ENCODE data around the gene CYRIA. TPM values are rescaled to one million over a fixed set of nuclear protein-coding genes. Genes with fewer than 3 reads are reported as not detected.
A peak's percentile ranks its signal among the peaks of the same experiment; 100 is the strongest.

CYRIA gene
- 0.15 TPM for polyA plus RNA-seq (2012; ENCODE audit: low read depth, missing spikeins)

DNA sequence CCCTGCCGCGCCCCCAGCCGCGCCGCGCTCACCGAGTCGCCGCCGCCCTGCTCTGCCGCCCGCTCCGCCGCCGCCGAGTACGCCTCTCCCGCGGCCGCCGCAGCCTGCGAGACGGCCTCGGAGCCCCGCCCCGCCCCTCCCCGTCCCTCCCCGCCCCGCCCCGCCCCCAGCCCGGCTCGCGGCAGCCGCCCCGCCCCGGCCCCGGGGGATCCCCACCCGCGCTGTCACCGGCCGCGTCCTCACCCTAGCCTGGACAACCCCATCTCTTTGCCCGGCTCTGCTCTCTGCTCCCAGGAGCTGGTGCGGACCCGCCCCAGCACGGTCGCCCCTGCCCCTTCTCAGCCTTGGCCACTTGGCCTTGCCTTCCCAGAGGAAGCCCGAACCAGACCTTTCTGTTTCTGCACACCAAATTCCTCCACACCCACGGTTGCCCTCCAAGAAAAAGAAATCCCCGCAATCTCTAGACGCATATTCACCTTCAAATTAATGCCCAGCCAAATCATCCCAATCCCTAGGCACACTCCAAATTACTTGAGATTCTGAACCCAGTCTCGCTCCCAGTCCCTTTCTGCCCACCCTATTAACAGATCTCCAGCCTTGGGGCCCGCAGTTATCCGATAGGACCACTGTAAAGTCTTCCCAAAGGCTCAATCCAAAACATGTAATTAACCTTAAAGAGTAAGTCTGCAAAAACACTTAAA is at the start of gene CYRIA:
Gene CYRIA, minus strand, starts transcription at position 87 of the 701 bp plus-strand sequence. CDS start 77,715 bp downstream, outside the sequence.
- TF ChIP-seq POU2F2 (IDR thresholded peaks at IDR 0.05; ENCODE audit: low read depth, low read length) (no peak), PAX5 (IDR thresholded peaks at IDR 0.05; ENCODE audit: insufficient read depth, low read length, severe bottlenecking) (no peak), SPI1 (IDR thresholded peaks at IDR 0.05; ENCODE audit: low read depth, low read length) (no peak), POLR2A (IDR thresholded peaks at IDR 0.05; ENCODE audit: low read depth, low read length) (no peak), TAF1 (IDR thresholded peaks at IDR 0.05; ENCODE audit: low read depth, low read length) (no peak), POLR2AphosphoS5 (IDR thresholded peaks at IDR 0.05; ENCODE audit: low read depth, low read length) (no peak)
- FAIRE-seq (no peak), DNase-seq (ENCODE audit: insufficient read length, low spot score) (peak; percentile 28)

DNA sequence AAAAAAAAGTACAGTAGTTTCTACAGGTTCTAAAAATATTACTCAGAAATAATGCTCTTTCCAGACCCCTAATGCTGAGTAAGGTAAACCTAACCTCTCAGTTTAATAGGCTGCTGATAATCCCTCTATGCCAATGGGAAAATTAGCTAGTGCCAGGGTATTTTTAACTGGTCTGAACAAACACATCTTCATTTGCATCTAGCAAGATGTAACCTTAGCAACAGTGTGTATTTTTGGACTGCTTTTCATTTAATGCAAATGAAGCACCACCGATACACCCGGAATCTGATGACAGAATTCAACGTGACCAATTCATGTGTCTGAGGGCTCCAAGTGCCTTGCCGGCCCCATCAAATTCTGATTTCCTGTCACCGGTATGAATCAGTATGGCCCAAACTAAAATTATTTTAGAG is 47.4 kb upstream of the CYRIA start:
- FAIRE-seq (no peak), DNase-seq (ENCODE audit: insufficient read length, low spot score) (no peak)
- TF ChIP-seq PAX5 (IDR thresholded peaks at IDR 0.05; ENCODE audit: insufficient read depth, low read length, severe bottlenecking) (no peak), TAF1 (IDR thresholded peaks at IDR 0.05; ENCODE audit: low read depth, low read length) (no peak)

GRCh38 chr2:16709769-16710168 is 44.1 kb upstream of the CYRIA start:
- FAIRE-seq, result no peak
- TF ChIP-seq SPI1 (IDR thresholded peaks at IDR 0.05; ENCODE audit: low read depth, low read length) (no peak), POU2F2 (IDR thresholded peaks at IDR 0.05; ENCODE audit: low read depth, low read length) (no peak), POLR2AphosphoS5 (IDR thresholded peaks at IDR 0.05; ENCODE audit: low read depth, low read length) (no peak), POLR2A (IDR thresholded peaks at IDR 0.05; ENCODE audit: low read depth, low read length) (no peak), TAF1 (IDR thresholded peaks at IDR 0.05; ENCODE audit: low read depth, low read length) (no peak), PAX5 (IDR thresholded peaks at IDR 0.05; ENCODE audit: insufficient read depth, low read length, severe bottlenecking) (no peak)
- no peak for DNase-seq (ENCODE audit: insufficient read length, low spot score)

DNA sequence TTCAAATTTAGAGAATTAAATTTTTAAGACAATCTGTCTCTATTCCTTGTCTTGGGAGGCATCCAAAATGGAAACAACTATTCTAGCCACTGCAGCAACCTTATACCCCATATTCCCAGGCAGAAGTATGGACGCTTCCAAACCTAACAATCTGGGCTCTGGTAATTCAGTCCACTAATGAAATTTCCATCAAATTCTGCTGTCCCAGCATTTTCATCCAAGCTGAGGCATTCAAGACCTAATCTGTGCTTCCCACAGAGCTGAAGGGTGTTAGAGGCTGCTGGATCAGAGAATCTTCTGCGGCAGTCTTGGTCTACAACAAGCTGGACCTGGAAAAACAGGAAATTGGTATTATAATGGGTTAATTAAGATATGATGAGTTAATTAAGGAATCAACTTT is 42.5 kb upstream of the CYRIA start:
- DNase-seq (ENCODE audit: insufficient read length, low spot score), result no peak
- TF ChIP-seq PAX5 (IDR thresholded peaks at IDR 0.05; ENCODE audit: insufficient read depth, low read length, severe bottlenecking), result no peak
- TF ChIP-seq TAF1 (IDR thresholded peaks at IDR 0.05; ENCODE audit: low read depth, low read length), result no peak
- no peak for TF ChIP-seq SPI1 (IDR thresholded peaks at IDR 0.05; ENCODE audit: low read depth, low read length)
- no peak for TF ChIP-seq POU2F2 (IDR thresholded peaks at IDR 0.05; ENCODE audit: low read depth, low read length)
- TF ChIP-seq POLR2AphosphoS5 (IDR thresholded peaks at IDR 0.05; ENCODE audit: low read depth, low read length), result no peak
- no peak for TF ChIP-seq POLR2A (IDR thresholded peaks at IDR 0.05; ENCODE audit: low read depth, low read length)
- FAIRE-seq, result no peak

DNA sequence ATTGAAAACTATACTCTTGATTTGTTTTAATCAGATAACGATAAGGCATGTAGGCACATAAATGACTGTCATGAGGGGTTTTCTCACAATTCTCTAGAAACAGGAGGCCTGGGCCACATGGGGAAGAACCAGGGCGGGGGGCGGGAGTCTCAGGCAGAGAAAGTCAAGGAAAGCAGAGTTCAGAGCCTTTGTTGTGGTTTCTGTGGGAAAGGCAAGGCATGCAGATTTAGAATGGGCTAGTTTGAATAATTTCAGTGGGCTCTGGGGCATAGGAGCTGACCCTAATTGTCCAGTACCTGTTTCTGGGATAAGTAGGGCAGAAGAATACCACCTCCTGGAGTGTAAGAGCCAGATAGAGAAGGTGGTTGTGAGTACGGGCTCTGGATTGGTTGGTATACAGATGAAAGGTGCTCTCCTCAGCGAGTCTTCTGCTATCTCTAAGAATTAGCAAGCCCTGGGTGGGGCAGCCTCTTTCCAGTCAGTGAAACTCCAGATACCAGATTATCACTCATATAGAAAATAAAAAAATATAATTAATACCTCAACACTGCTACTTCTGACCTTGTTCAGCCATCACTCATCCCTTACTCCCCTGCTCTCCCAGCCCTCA is 41.5 kb upstream of the CYRIA start:
- TF ChIP-seq TAF1 (IDR thresholded peaks at IDR 0.05; ENCODE audit: low read depth, low read length), result no peak
- FAIRE-seq (no peak), DNase-seq (ENCODE audit: insufficient read length, low spot score) (no peak)

DNA sequence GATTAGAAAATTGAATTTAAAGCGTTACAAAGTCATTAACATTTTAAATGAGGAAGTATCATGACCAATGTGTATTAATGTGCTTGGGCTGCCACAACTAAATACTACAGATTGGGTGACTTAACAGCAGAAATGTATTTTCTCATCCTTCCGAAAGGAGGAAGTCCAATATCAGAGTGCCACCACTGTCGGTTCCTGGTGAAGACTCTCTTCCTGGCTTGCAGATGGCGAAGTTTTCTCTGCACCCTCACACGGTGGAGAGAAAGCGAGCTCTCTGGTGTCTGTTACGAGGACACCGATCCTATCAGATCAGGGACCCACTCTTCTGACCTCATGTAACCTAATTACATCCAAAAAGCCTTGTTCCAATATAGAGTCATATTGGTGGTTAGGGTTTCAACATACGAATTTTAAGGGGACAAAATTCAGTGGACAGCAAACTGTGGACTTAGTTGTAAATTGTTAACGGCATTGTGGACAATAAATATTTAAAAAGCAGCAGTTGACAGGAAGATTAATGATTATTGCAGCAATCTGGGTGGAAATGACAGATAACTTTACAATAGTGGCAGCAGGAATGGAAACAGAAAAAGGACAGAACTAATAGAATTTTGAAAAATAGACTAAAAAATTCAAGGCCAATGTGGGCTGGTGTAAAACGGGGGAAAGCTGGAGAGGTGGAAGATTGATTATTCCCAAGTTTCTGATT is 35.1 kb upstream of the CYRIA start:
- DNase-seq (ENCODE audit: insufficient read length, low spot score) (no peak), FAIRE-seq (no peak)
- TF ChIP-seq POLR2AphosphoS5 (IDR thresholded peaks at IDR 0.05; ENCODE audit: low read depth, low read length) (no peak), POU2F2 (IDR thresholded peaks at IDR 0.05; ENCODE audit: low read depth, low read length) (no peak), PAX5 (IDR thresholded peaks at IDR 0.05; ENCODE audit: insufficient read depth, low read length, severe bottlenecking) (no peak), SPI1 (IDR thresholded peaks at IDR 0.05; ENCODE audit: low read depth, low read length) (no peak), POLR2A (IDR thresholded peaks at IDR 0.05; ENCODE audit: low read depth, low read length) (no peak), TAF1 (IDR thresholded peaks at IDR 0.05; ENCODE audit: low read depth, low read length) (no peak)

GRCh38 chr2:16693854-16694253 is 28.2 kb upstream of the CYRIA start:
- FAIRE-seq (no peak), DNase-seq (ENCODE audit: insufficient read length, low spot score) (no peak)

DNA sequence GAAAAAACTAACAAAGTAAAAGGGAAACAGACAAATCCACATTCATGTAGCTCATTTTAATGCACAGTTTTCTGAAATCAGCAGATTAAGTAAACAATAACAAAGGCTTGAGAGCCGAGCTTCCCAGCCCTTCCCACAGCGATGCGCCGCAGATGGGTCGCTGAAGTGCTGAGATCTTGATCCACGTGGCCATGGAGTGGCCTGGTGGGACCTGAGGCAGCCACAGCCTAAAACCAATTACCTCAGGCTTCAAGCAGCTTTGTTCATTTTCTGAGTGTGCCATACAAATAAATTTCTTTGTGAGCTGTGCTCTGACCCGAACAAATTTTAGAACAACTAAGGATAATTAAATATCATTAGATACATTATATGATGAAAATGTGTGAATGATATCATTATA is 25.6 kb upstream of the CYRIA start:
- FAIRE-seq, result no peak
- TF ChIP-seq POLR2AphosphoS5 (IDR thresholded peaks at IDR 0.05; ENCODE audit: low read depth, low read length), result no peak
- no peak for DNase-seq (ENCODE audit: insufficient read length, low spot score)

More at GRCh38 chr2:16693854-16694253, 28.2 kb upstream of the CYRIA start:
- no peak for TF ChIP-seq POU2F2 (IDR thresholded peaks at IDR 0.05; ENCODE audit: low read depth, low read length)
- TF ChIP-seq TAF1 (IDR thresholded peaks at IDR 0.05; ENCODE audit: low read depth, low read length), result no peak
- TF ChIP-seq POLR2A (IDR thresholded peaks at IDR 0.05; ENCODE audit: low read depth, low read length), result no peak
- no peak for TF ChIP-seq POLR2AphosphoS5 (IDR thresholded peaks at IDR 0.05; ENCODE audit: low read depth, low read length)
- no peak for TF ChIP-seq PAX5 (IDR thresholded peaks at IDR 0.05; ENCODE audit: insufficient read depth, low read length, severe bottlenecking)
- TF ChIP-seq SPI1 (IDR thresholded peaks at IDR 0.05; ENCODE audit: low read depth, low read length), result no peak

- TF ChIP-seq PAX5 (IDR thresholded peaks at IDR 0.05; ENCODE audit: insufficient read depth, low read length, severe bottlenecking) (no peak), SPI1 (IDR thresholded peaks at IDR 0.05; ENCODE audit: low read depth, low read length) (0 out of 2 replicates have a peak, but pooled peaks have one; percentile 6)
- no peak for DNase-seq (ENCODE audit: insufficient read length, low spot score)
- FAIRE-seq, result no peak
These were observed 22.3 kb upstream of the CYRIA start for GRCh38 chr2:16687955-16688354.

GRCh38 chr2:16687222-16687621 is 21.6 kb upstream of the CYRIA start:
- TF ChIP-seq TAF1 (IDR thresholded peaks at IDR 0.05; ENCODE audit: low read depth, low read length), result no peak
- no peak for DNase-seq (ENCODE audit: insufficient read length, low spot score)
- no peak for FAIRE-seq

Measured in GM12891 (cell line).